ENCODE data around the gene GTF2F2.

- TF ChIP-seq CTCF (IDR thresholded peaks at IDR 0.05 in 8 of 11, conservative IDR thresholded peaks at IDR 0.05 in 3 of 11): no peak
- no peak for TF ChIP-seq POLR2AphosphoS5 (IDR thresholded peaks at IDR 0.05)
- no peak for TF ChIP-seq POLR2A (IDR thresholded peaks at IDR 0.05)
Measured at GRCh38 chr13:45240143-45240542, 119.8 kb downstream of the GTF2F2 start.

Measured in spleen (tissue), 7 donors.